GM19351 (cell line): ENCODE measurements around the gene TDRD9.

Source experiments
- ATAC-seq: cut with Tn5 transposase; IDR thresholded peaks from one replicate; pipeline ENCODE4 v1.9.1; 2021; ENCODE audit warnings: mild to moderate bottlenecking, moderate library complexity; ENCODE audit not compliant: unreplicated experiment

TDRD9 gene

DNA sequence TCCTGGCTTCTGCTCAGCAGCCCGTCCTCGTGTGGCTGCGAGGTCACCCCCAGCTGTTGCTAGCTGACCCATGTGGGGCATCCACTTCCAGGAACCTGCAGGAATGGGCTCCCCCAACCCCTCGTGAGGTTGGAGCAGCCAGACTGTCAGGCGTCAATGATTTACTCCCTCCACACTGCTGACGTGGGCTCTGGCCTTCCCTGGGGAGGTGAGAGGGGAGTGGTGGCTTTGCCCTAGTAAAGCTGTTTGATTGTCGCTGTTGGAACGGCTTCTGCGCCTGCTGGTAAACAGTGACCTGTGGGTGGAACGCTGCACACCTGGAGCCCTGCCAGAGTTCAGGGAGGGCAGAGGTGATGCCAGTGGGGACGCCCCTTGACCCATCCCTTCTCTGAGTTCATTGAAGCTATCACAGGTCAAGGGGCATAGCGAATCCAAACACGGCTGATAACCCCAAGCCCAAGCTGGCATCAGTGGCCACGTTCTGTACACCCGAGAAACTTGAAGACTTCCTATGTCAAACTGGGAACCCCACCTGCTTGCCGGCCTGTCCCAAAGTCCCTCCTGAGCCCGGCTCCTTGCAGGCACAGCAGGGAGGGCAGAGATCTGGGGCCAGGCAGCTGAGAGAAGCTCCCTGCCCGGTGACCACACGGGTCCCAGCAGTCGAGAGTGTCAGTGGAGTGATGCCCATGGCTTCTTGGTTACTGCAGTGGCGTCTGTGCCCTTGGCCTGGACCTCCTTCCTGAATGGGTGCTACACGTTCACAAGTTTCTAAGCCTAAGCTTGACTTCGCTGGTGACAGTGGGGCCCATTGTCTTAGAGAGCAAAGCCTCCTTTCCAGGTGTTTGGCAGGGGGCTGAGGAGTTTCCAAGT, 160.0 kb downstream of the TDRD9 start:
- no peak for ATAC-seq

GRCh38 chr14:104090071-104090748, 162.0 kb downstream of the TDRD9 start:
- ATAC-seq: no peak

GRCh38 chr14:104091061-104091926, 163.0 kb downstream of the TDRD9 start:
- ATAC-seq: no peak

DNA sequence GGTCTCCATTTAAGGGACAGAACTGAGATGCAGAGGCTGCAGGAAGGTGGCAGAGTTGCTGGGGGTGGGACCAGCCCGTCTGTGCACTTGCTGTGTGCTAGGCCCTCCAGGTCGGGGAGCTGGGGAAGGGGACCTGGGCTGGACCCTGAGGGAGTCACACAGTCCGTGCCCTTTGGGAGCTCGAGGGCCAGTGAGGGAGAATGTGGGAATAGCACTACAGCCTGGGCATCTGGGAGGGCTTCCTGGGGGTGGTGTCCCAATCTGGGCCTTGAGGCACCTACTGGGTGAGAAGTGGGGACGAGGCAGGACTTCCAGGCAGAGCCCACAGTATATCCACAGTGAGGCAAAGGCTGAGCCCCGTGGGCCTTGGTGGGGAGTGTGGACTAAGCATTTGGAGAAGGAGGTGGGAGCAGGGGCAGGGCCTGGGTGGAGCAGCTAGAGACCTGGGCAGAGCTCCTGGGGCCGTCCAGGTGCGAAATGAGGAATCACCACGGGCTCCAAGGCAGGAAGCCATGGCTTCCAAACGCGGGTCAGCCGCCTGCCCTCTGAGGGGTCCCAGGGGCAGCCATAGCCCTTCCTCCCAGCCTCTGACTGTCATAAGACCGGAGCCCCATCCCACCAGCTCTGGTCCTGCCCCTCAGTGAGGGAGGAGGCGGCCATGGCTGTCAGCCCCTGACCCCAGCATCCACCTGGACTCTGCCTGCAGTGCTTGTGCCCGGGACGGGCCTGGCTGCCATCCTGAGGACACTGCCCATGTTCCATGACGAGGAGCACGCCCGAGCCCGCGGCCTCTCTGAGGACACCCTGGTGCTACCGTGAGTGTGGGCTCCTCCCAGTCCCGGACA, 163.9 kb downstream of the TDRD9 start:
- no peak for ATAC-seq

DNA sequence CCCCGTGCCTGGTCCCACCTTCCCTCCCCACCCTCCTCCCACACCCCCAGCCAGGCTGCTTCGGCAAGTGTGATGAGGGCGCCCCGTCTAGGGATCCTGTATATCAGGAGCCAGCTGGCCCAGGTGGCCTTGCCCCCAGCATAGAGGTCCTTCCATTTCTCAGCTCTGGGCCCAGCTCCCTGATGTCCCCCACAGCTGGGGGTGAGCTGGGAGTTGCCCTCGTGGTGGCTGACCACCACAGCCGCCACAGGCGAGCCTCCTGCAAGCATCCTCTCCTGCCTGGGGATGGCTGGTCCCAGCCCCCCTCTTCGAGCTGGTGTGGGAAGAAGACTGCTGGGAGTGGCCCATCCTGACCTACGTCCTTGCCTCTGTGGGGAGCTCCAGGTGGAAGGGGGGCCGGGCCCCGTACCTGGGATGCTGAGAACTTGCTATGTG, 164.7 kb downstream of the TDRD9 start:
- no peak for ATAC-seq

DNA sequence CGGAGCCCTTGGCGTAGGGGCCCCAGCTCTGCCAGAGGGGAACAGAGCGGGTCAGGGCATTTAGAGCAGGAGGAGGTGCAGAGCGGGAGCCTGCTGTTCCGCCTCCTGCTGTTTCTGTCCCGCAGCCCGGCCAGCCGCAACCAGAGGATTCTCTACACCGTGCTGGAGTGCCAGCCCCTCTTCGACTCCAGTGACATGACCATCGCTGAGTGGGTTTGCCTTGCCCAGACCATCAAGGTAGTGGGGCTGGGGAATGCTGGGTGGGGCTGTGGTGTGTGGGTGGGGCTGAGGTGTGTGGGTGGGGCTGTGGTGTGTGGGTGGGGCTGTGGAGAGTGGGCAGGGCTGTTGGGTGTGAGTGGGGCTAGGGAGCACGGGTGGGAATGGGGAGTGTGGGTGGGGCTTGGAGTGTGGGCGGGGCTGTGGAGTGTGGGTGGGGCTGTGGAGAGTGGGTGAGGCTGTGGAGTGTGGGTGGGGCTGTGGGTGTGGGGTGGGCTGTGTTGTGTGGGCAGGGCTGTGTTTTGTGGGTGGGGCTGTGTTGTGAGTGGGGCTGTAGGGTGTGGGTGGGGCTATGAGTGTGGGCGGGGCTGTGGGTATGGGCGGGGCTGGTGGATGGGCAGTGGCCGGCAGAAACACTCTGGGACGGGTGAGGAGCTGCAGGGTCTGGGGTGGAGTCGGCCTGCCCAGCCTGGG, 165.3 kb downstream of the TDRD9 start:
- ATAC-seq: no peak

- no peak for ATAC-seq
These were observed 165.9 kb downstream of the TDRD9 start for GRCh38 chr14:104094056-104094708.

DNA sequence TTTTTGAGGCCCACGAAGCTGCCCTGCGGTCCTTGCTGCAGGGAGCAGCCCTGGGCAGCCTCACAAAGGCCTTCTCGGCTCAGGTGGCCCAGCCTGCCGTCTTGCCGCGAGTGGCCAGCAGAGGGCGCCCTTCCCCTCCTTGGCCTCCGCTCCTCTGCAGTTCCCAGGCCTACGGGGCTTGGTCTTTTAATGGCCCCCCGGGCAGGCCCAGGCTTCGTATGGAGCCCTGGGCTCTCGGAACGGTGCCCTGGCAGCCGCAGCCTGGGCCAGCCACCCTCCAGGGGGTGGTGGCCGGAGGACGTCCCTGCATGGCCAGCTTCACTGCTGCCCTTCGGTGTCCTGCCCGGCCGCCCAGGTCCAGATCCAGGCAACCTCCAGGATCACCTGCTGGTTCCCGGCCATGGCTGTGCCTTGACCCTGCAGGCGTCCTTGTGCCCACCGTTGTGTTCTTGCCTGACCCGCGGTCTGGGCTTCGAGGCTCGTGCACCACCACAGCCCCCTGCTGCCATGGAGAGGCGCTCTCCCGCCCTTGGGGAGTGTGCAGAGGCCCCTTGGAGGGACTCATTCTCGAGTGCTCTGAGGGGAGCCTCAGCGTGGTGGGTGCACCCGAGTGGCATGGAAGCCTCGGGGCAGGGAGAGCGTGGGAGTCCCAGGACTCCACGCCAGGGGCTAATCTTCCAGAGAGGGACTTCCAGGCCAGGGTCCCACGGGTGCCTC, 166.6 kb downstream of the TDRD9 start:
- ATAC-seq: no peak

GRCh38 chr14:104095426-104096310, 167.4 kb downstream of the TDRD9 start:
- ATAC-seq: no peak

DNA sequence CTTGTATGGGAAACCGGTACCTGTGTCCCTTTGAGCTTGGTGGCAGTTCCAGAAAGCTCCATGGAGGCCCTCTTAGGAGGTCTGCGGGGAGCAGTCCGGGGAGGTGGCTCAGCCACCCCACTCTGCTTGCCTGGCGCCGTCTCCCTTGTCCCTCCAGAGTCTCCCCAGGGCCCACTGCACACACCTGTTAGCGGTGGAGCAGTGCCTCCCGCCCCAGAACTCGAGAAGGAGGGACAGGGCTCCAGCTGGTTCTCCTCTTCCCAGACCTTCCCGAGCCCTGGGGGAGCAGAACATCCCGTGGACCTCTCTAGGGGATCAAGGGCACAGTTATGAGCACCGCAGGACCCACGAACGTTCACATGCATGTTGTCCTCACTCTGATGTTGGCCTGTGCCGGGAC, 168.1 kb downstream of the TDRD9 start:
- no peak for ATAC-seq

- no peak for ATAC-seq
These were observed 168.8 kb downstream of the TDRD9 start for GRCh38 chr14:104096751-104097700.

- no peak for ATAC-seq
These were observed 170.2 kb downstream of the TDRD9 start for GRCh38 chr14:104098272-104099095.

DNA sequence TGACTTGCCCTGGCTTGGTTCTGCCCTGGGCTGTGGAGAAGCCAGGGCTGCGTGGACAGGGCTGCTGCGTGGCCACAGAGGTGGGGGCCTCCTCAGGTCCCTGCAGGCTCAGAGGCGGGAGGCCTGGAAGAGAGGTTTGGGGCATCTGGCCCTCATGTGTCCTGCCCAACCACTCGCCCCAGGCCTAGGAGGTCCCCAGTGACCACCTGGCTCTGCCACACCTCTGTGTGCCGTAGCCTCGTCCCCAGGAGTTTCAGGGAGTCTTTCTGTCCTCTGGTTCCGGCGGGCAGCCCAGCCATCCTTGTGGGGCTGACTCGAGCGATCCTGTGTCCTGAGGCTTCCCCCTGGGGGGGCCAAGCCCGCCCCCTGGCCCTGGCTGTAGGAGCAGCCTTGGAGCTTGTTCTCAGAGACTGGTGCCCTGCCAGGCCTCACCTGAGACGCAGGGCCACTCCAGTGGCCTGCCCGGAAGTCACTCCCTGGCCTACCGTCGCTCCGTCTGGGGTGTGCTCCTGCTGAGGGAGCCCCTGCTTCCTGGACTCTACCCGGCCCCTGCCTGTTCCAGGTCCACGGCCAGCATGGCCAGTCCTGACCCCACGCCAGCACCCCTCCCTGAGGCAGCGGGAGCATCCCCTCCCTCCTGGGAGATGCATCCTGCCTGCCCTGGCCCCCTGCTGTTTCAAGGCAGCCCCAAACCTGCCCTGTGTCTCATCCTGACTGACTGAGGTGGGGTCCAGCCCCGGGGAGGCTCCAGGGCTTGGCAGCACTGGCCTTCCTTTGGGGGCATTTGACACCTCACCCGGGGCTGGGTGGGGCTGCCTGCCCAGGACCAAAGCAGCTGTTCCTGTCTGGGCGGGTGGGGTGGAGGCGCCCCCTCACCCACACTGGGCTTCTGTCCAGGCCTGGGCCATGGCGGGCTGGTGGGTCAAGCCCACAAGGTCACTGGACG, 171.1 kb downstream of the TDRD9 start:
- ATAC-seq: no peak
